Cardiac muscle cell (in vitro differentiated cells and primary cell): ENCODE data around the gene MARCHF3. TPM values are rescaled to one million over a fixed set of nuclear protein-coding genes. Genes with fewer than 3 reads are reported as not detected.

Experiments used
- DNase-seq, 2 donors: peaks; one replicate each; pipeline versions ENCODE4 v3.0.0 to v3.0.0-alpha.2; 2010 to 2017; ENCODE audit warnings: low read depth in 1 of 2, low spot score in 1 of 2
- H3K27ac ChIP-seq: fragments of 200-600 bp; sonication (generic); 2 replicates; pipeline ENCODE4 v1.5.1; 2016
- H3K27me3 ChIP-seq: fragments of 200-600 bp; sonication (generic); 2 replicates; pipeline ENCODE4 v1.6.0; 2016; ENCODE audit warnings: control low read depth
- H3K36me3 ChIP-seq: fragments of 200-600 bp; sonication (generic); 2 replicates; pipeline ENCODE4 v1.5.1; 2016; ENCODE audit warnings: control low read depth
- H3K4me1 ChIP-seq: fragments of 200-600 bp; sonication (generic); 2 replicates; pipeline ENCODE4 v1.8.1; 2017; ENCODE audit warnings: low read depth, mild to moderate bottlenecking, mixed run types
- H3K4me3 ChIP-seq: fragments of 200-600 bp; sonication (generic); 2 replicates; pipeline ENCODE4 v1.5.1; 2016; ENCODE audit warnings: mild to moderate bottlenecking
- H3K9me3 ChIP-seq: fragments of 200-600 bp; sonication (generic); 2 replicates; pipeline ENCODE4 v1.5.1; 2017; ENCODE audit warnings: low read depth, mild to moderate bottlenecking, control low read depth
- CTCF ChIP-seq: IDR thresholded peaks from 2 replicates; pipeline ENCODE4 v1.5.1; 2012; ENCODE audit warnings: low read depth, mild to moderate bottlenecking, low read length
- polyA plus RNA-seq: library from polyadenylated mRNA; unstranded; fragments of >200 nt; fragmentation: Nextera tagmentation; extraction: Ambion mirVana; gene quantifications from 2 replicates; pipeline ENCODE4 v1.2.1, GENCODE V29; 2016
- total RNA-seq: library from RNA; depleted of rRNA; stranded (reverse); fragments of >200 nt; gene quantifications from 2 replicates; pipeline ENCODE4 v1.2.3, GENCODE V29; 2016

Gene MARCHF3
- total and polyA plus RNA-seq, 2 experiments from 2014 or later: 5.2 to 32.3 TPM

GRCh38 chr5:127029581-127030258 is 638 bp downstream of the MARCHF3 start:
- H3K4me3 ChIP-seq: peak overlapping the region; percentile 65
- peak; percentile 48 for TF ChIP-seq CTCF
- peak; percentile 60 to 63 for DNase-seq
- H3K27ac ChIP-seq: no peak overlapping the region
- H3K4me1 ChIP-seq: peaks cover 5% of the 10 kb centered on the region
- no peaks in the 10 kb centered on the region for H3K36me3 ChIP-seq
- H3K9me3 ChIP-seq: no peaks in the 10 kb centered on the region
- H3K27me3 ChIP-seq: peaks cover 15% of the 10 kb centered on the region

- H3K4me1 ChIP-seq: peaks cover 5% of the 10 kb centered on the region
- H3K4me3 ChIP-seq: peak overlapping the region; percentile 65
These were observed 1.4 kb downstream of the MARCHF3 start for GRCh38 chr5:127028822-127029457.

GRCh38 chr5:127027539-127027938 is 2.8 kb downstream of the MARCHF3 start:
- no peak for DNase-seq
- Histone ChIP-seq H3K4me3 (no peak overlapping the region), H3K4me1 (peaks cover 5% of the 10 kb centered on the region), H3K36me3 (no peaks in the 10 kb centered on the region), H3K9me3 (no peaks in the 10 kb centered on the region), H3K27me3 (peaks cover 6% of the 10 kb centered on the region), H3K27ac (no peak overlapping the region)
- no peak for TF ChIP-seq CTCF

More at GRCh38 chr5:127028822-127029457, 1.4 kb downstream of the MARCHF3 start:
- Histone ChIP-seq H3K27me3 (peaks cover 14% of the 10 kb centered on the region), H3K36me3 (no peaks in the 10 kb centered on the region), H3K9me3 (no peaks in the 10 kb centered on the region), H3K27ac (no peak overlapping the region)
- DNase-seq: peak; percentile 13 to 29
- TF ChIP-seq CTCF: no peak

- TF ChIP-seq CTCF: no peak
- Histone ChIP-seq H3K4me3 (no peak overlapping the region), H3K9me3 (no peaks in the 10 kb centered on the region), H3K36me3 (no peaks in the 10 kb centered on the region), H3K27ac (no peak overlapping the region), H3K4me1 (peaks cover 5% of the 10 kb centered on the region), H3K27me3 (no peaks in the 10 kb centered on the region)
- no peak for DNase-seq
These were observed 4.2 kb downstream of the MARCHF3 start for GRCh38 chr5:127026166-127026565.

GRCh38 chr5:127025467-127025866 is 4.9 kb downstream of the MARCHF3 start:
- no peaks in the 10 kb centered on the region for H3K27me3 ChIP-seq
- DNase-seq: no peak
- no peaks in the 10 kb centered on the region for H3K9me3 ChIP-seq
- H3K4me1 ChIP-seq: peaks cover 5% of the 10 kb centered on the region
- no peak overlapping the region for H3K4me3 ChIP-seq
- no peaks in the 10 kb centered on the region for H3K36me3 ChIP-seq
- no peak for TF ChIP-seq CTCF
- no peak overlapping the region for H3K27ac ChIP-seq
